TTC549 (cell line): ENCODE measurements around the gene POLR1F.
"Not testable (repeated sequence)": the region's sequence is repeated elsewhere in the genome, so short reads cannot be mapped to it uniquely, and the experiment has no call there.

Experiments used
- FAIRE-seq: peaks from 2 replicates; lab custom pipeline; 2012; peaks lifted over from hg19 to GRCh38; lab: Jason Lieb, UNC

The POLR1F gene

GRCh38 chr7:19708397-19709248 lies at the start of gene POLR1F:
POLR1F (minus strand) TSS chr7:19709037; CDS start chr7:19709016, 21 bp downstream.
- FAIRE-seq, result peak; percentile 92

- peak; percentile 7 for FAIRE-seq
Measured at GRCh38 chr7:19754521-19755116, 45.8 kb upstream of the POLR1F start.

- FAIRE-seq, result no peak
Measured at GRCh38 chr7:19752020-19752419, 43.2 kb upstream of the POLR1F start.

GRCh38 chr7:19749658-19750057 lies 40.8 kb upstream of the POLR1F start:
- no peak for FAIRE-seq

- peak; percentile 5 for FAIRE-seq
Measured at GRCh38 chr7:19747740-19748339, 39.0 kb upstream of the POLR1F start.

GRCh38 chr7:19744075-19744474 lies 35.2 kb upstream of the POLR1F start:
- no peak for FAIRE-seq

- no peak for FAIRE-seq
Measured at GRCh38 chr7:19728716-19729115, 19.9 kb upstream of the POLR1F start.

GRCh38 chr7:19725770-19726169 lies 16.9 kb upstream of the POLR1F start:
- no peak for FAIRE-seq

GRCh38 chr7:19715499-19715898 lies 6.7 kb upstream of the POLR1F start:
- FAIRE-seq, result no peak

GRCh38 chr7:19713676-19714075 lies 4.8 kb upstream of the POLR1F start:
- FAIRE-seq, result no peak

GRCh38 chr7:19709249-19709578 lies 377 bp upstream of the POLR1F start:
- no peak for FAIRE-seq

- FAIRE-seq, result no peak
Measured at GRCh38 chr7:19707240-19707639, 1.6 kb downstream of the POLR1F start.

GRCh38 chr7:19705663-19706062 lies 3.2 kb downstream of the POLR1F start:
- no peak for FAIRE-seq

- no peak for FAIRE-seq
Measured at GRCh38 chr7:19701471-19701870, 7.4 kb downstream of the POLR1F start.

- no peak for FAIRE-seq
Measured at GRCh38 chr7:19700936-19701335, 7.9 kb downstream of the POLR1F start.

- no peak for FAIRE-seq
Measured at GRCh38 chr7:19698331-19698730, 10.5 kb downstream of the POLR1F start.

- FAIRE-seq, result no peak
Measured at GRCh38 chr7:19696926-19697325, 11.9 kb downstream of the POLR1F start.

- FAIRE-seq, result no peak
Measured at GRCh38 chr7:19692111-19692828, 16.6 kb downstream of the POLR1F start.

- FAIRE-seq, result no peak
Measured at GRCh38 chr7:19690736-19691135, 18.1 kb downstream of the POLR1F start.

GRCh38 chr7:19689130-19689529 lies 19.7 kb downstream of the POLR1F start:
- not testable (repeated sequence) for FAIRE-seq

- no peak for FAIRE-seq
Measured at GRCh38 chr7:19681596-19681995, 27.2 kb downstream of the POLR1F start.

- FAIRE-seq, result no peak
Measured at GRCh38 chr7:19677180-19677579, 31.7 kb downstream of the POLR1F start.

GRCh38 chr7:19675816-19676215 lies 33.0 kb downstream of the POLR1F start:
- no peak for FAIRE-seq
